Sigmoid colon (tissue), 7 donors: ENCODE measurements around the gene RNF126. TPM values are rescaled to one million over a fixed set of nuclear protein-coding genes. Genes with fewer than 3 reads are reported as not detected.

Experiments
- DNase-seq: peaks from one replicate; pipeline ENCODE4 v3.0.0-alpha.2; 2019
- H3K27ac ChIP-seq, 4 donors: fragments of 200-600 bp; sonication (generic); one replicate each; pipeline ENCODE4 v1.5.1; 2016 to 2019; ENCODE audit warnings: mild to moderate bottlenecking in 1 of 4
- H3K27me3 ChIP-seq, 3 donors: fragments of 200-600 bp; sonication (generic); one replicate each; pipeline ENCODE4 v1.5.1; 2019; ENCODE audit warnings: mild to moderate bottlenecking in 1 of 3
- H3K36me3 ChIP-seq, 4 donors: fragments of 200-600 bp; sonication (generic); one replicate each; pipeline ENCODE4 v1.5.1; 2016 to 2019
- H3K4me1 ChIP-seq, 4 donors: fragments of 200-600 bp; sonication (generic); one replicate each; pipeline ENCODE4 v1.5.1; 2017 to 2019
- H3K4me3 ChIP-seq, 4 donors: fragments of 200-600 bp; sonication (generic); one replicate each; pipeline ENCODE4 v1.5.1; 2017 to 2019; ENCODE audit warnings: mild to moderate bottlenecking in 2 of 4, moderate library complexity in 1 of 4
- H3K9me3 ChIP-seq, 4 donors: fragments of 200-600 bp in 3 of 4; sonication (generic) in 3 of 4; one replicate each; pipeline versions ENCODE4 v1.5.1 to v1.6.1; 2013 to 2019
- EP300 ChIP-seq, 4 donors: sonication (generic); formaldehyde crosslinking; IDR thresholded peaks; one replicate each; pipeline ENCODE4 v1.6.1; 2017; ENCODE audit warnings: antibody characterized with exemption in 4 of 4
- POLR2A ChIP-seq, 2 donors: fragments of 450-650 bp; IDR thresholded peaks; one replicate each; pipeline ENCODE4 v1.6.1; 2016; ENCODE audit warnings: antibody characterized with exemption in 2 of 2, mild to moderate bottlenecking in 2 of 2, moderate library complexity in 2 of 2
- POLR2AphosphoS5 ChIP-seq, 4 donors: sonication (generic); formaldehyde crosslinking; IDR thresholded peaks; one replicate each; pipeline ENCODE4 v1.6.1; 2017; ENCODE audit warnings: antibody characterized with exemption in 4 of 4
- WGBS, 2 donors: extraction: QIAGEN DNeasy Blood & Tissue Kit; methylation state at CpG; one replicate each; pipeline ENCODE4 v1.1.7; 2013; 5-methylcytosine and 5-hydroxymethylcytosine counted together
- intact Hi-C: fragments of 100-400 bp; cut with DNase I; formaldehyde crosslinking; loops from one replicate; pipeline ENCODE4 v1.15.1; 2023
- polyA plus RNA-seq, 3 donors: library from polyadenylated mRNA; stranded (reverse); fragments of 200-250 nt; gene quantifications; one replicate each; pipeline ENCODE4 v1.2.3, GENCODE V29; 2013
- total RNA-seq, 4 donors: library from RNA; depleted of rRNA; stranded (reverse); fragments of >200 nt; gene quantifications; one replicate each; pipeline ENCODE4 v1.1.0, GENCODE V29; 2016
- TF ChIP-seq, protein P1 (sequence below), 4 experiments: fragments of 450-650 bp in 3 of 4; fragments of 200-600 bp in 1 of 4; IDR thresholded peaks; one replicate each; pipeline ENCODE4 v1.5.1; 2016 to 2019; ENCODE audit warnings: antibody characterized with exemption in 4 of 4, mild to moderate bottlenecking in 3 of 4, moderate library complexity in 2 of 4
- donor health status: healthy with polysubstance abuse.
- donor health status: Bipolar disorder and iron deficiency.
- donor health status: healthy.

The RNF126 gene
- total and polyA plus RNA-seq, 7 donors: 33.5 to 58.8 (median 55.3) TPM

- Histone ChIP-seq H3K4me1 (peaks cover 0 to 46% (median 42%) of the 10 kb centered on the region in 4 donors), H3K9me3 (no peaks in the 10 kb centered on the region), H3K36me3 (no peaks in the 10 kb centered on the region), H3K27ac (peak overlapping the region; percentile 10 to 99 (median 67)), H3K27me3 (no peaks in the 10 kb centered on the region), H3K4me3 (peak overlapping the region in 3 of 4 donors; percentile 21 to 36 (median 29))
- TF ChIP-seq, protein P1, sequence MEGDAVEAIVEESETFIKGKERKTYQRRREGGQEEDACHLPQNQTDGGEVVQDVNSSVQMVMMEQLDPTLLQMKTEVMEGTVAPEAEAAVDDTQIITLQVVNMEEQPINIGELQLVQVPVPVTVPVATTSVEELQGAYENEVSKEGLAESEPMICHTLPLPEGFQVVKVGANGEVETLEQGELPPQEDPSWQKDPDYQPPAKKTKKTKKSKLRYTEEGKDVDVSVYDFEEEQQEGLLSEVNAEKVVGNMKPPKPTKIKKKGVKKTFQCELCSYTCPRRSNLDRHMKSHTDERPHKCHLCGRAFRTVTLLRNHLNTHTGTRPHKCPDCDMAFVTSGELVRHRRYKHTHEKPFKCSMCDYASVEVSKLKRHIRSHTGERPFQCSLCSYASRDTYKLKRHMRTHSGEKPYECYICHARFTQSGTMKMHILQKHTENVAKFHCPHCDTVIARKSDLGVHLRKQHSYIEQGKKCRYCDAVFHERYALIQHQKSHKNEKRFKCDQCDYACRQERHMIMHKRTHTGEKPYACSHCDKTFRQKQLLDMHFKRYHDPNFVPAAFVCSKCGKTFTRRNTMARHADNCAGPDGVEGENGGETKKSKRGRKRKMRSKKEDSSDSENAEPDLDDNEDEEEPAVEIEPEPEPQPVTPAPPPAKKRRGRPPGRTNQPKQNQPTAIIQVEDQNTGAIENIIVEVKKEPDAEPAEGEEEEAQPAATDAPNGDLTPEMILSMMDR (IDR thresholded peaks at IDR 0.05): peak; percentile 92 to 98 (median 96)
- TF ChIP-seq POLR2AphosphoS5 (IDR thresholded peaks at IDR 0.05) (peak in 2 of 4 donors; percentile 23 to 24), EP300 (IDR thresholded peaks at IDR 0.05) (no peak)
- peak; percentile 88 for DNase-seq
- intact Hi-C loops: loop anchor here (1.0 to 5.0 kb wide), 3 partner anchors 16 to 132 kb away; partner anchors contain the start of gene PTBP1
- WGBS, 2 donors: 1 to 12% methylated on average over 24 of the region's 24 CpGs
Observed at GRCh38 chr19:664913-665443, 2.0 kb upstream of the RNF126 start.

GRCh38 chr19:663682-664117 lies 686 bp upstream of the RNF126 start:
- no peak for DNase-seq
- TF ChIP-seq, protein P1 (IDR thresholded peaks at IDR 0.05): no peak
- TF ChIP-seq POLR2AphosphoS5 (IDR thresholded peaks at IDR 0.05) (no peak), POLR2A (IDR thresholded peaks at IDR 0.05) (no peak), EP300 (IDR thresholded peaks at IDR 0.05) (no peak)
- WGBS, 2 donors: 48 to 62% methylated on average over 18 of the region's 18 CpGs
- Histone ChIP-seq H3K4me3 (peak overlapping the region; percentile 39 to 100 (median 90)), H3K36me3 (no peaks in the 10 kb centered on the region), H3K4me1 (peaks cover 0 to 59% (median 55%) of the 10 kb centered on the region in 4 donors), H3K9me3 (no peaks in the 10 kb centered on the region), H3K27ac (peak overlapping the region; percentile 96 to 99 (median 96)), H3K27me3 (no peaks in the 10 kb centered on the region)
- intact Hi-C loops: loop anchor here (2.0 to 5.0 kb wide), 4 partner anchors 17 to 134 kb away; partner anchors contain the start of genes FGF22, PALM and PTBP1

- H3K4me1 ChIP-seq: peaks cover 0 to 72% (median 67%) of the 10 kb centered on the region in 4 donors
- WGBS, 2 donors: 0% methylated on average over 81 of the region's 81 CpGs
- peak overlapping the region; percentile 79 to 100 (median 99) for H3K4me3 ChIP-seq
- peak overlapping the region; percentile 96 to 99 (median 96) for H3K27ac ChIP-seq
- no peaks in the 10 kb centered on the region for H3K36me3 ChIP-seq
- TF ChIP-seq POLR2AphosphoS5 (IDR thresholded peaks at IDR 0.05) (no peak), EP300 (IDR thresholded peaks at IDR 0.05) (no peak), POLR2A (IDR thresholded peaks at IDR 0.05) (no peak)
- TF ChIP-seq, protein P1 (IDR thresholded peaks at IDR 0.05): no peak
- intact Hi-C loops: loop anchor here (2.0 to 5.0 kb wide), 3 partner anchors 24 to 135 kb away; partner anchors contain the start of genes FGF22, PALM and PTBP1
- no peaks in the 10 kb centered on the region for H3K27me3 ChIP-seq
- no peaks in the 10 kb centered on the region for H3K9me3 ChIP-seq
- peak; percentile 75 for DNase-seq
Observed at GRCh38 chr19:662207-662961, 630 bp downstream of the RNF126 start.

GRCh38 chr19:661427-662196 lies 1.4 kb downstream of the RNF126 start:
- Histone ChIP-seq H3K27ac (peak overlapping the region; percentile 96 to 99 (median 96)), H3K4me1 (peaks cover 0 to 77% (median 73%) of the 10 kb centered on the region in 4 donors), H3K36me3 (no peaks in the 10 kb centered on the region), H3K4me3 (peak overlapping the region; percentile 79 to 100 (median 99)), H3K9me3 (no peaks in the 10 kb centered on the region), H3K27me3 (no peaks in the 10 kb centered on the region)
- no peak for TF ChIP-seq POLR2A (IDR thresholded peaks at IDR 0.05)
- TF ChIP-seq POLR2AphosphoS5 (IDR thresholded peaks at IDR 0.05): no peak
- no peak for TF ChIP-seq EP300 (IDR thresholded peaks at IDR 0.05)
- TF ChIP-seq, protein P1 (IDR thresholded peaks at IDR 0.05): no peak
- 2 to 7% methylated on average over 31 of the region's 31 CpGs for WGBS, 2 donors
- DNase-seq: peak; percentile 71
- intact Hi-C loops: loop anchor here (2.0 to 5.0 kb wide), 3 partner anchors 23 to 136 kb away; partner anchors contain the start of genes FGF22, PALM and PTBP1
